CD4-positive, alpha-beta T cell (primary cell): ENCODE data around the gene ATXN1. TPM values are rescaled to one million over a fixed set of nuclear protein-coding genes. Genes with fewer than 3 reads are reported as not detected.
"Not testable (repeated sequence)": the region's sequence is repeated elsewhere in the genome, so short reads cannot be mapped to it uniquely, and the experiment has no call there.

ENCODE experiments used
- ATAC-seq: fragments of 200-7000 bp; cut with Tn5 transposase; one replicate; pipeline ENCODE4 v1.10.0; 2022; ENCODE audit warnings: mild to moderate bottlenecking; ENCODE audit not compliant: poor library complexity
- CTCF ChIA-PET: fragments of 350-600 bp; sonication (Branson Sonifier 250); formaldehyde crosslinking; loops from one replicate; lab custom pipeline; 2021; ENCODE audit warnings: antibody characterized with exemption, inconsistent platforms; lab: Charles Lee
- POLR2A ChIA-PET: fragments of 350-600 bp; sonication (Branson Sonifier 250); formaldehyde crosslinking; loops from one replicate; lab custom pipeline; 2021; ENCODE audit warnings: antibody characterized with exemption, inconsistent platforms; lab: Charles Lee
- DNase-seq, 14 experiments: peaks; one replicate each; pipeline ENCODE4 v3.0.0-alpha.2; 2013 to 2020; ENCODE audit warnings: mixed read lengths in 2 of 14
- H3K27ac ChIP-seq, 2 donors: one replicate each; pipeline versions ENCODE4 v1.5.1 to v1.7.0; 2013; ENCODE audit warnings: low read length in 2 of 2, low read depth in 1 of 2, mild to moderate bottlenecking in 1 of 2
- H3K27me3 ChIP-seq, 2 experiments: 1 replicate in 1 of 2; 2 replicates in 1 of 2; pipeline versions ENCODE4 v1.6.1 to v1.7.0; 2013; ENCODE audit warnings: low read length in 2 of 2, control low read depth in 1 of 2, mild to moderate bottlenecking in 1 of 2, moderate library complexity in 1 of 2; ENCODE audit not compliant: insufficient read depth in 2 of 2, control insufficient read depth in 1 of 2
- H3K36me3 ChIP-seq: one replicate; pipeline ENCODE4 v1.6.1; 2013; ENCODE audit warnings: low read length, control low read depth; ENCODE audit not compliant: insufficient read depth
- H3K4me1 ChIP-seq: one replicate; pipeline ENCODE4 v1.6.1; 2013; ENCODE audit warnings: low read length, control low read depth; ENCODE audit not compliant: insufficient read depth
- H3K4me3 ChIP-seq: one replicate; pipeline ENCODE4 v1.5.1; 2013; ENCODE audit warnings: mild to moderate bottlenecking, low read length, moderate library complexity
- H3K9me3 ChIP-seq, 2 experiments: 1 replicate in 1 of 2; 2 replicates in 1 of 2; pipeline versions ENCODE4 v1.6.1 to v1.7.0; 2013; ENCODE audit warnings: low read length in 2 of 2, mild to moderate bottlenecking in 2 of 2, control low read depth in 1 of 2, moderate library complexity in 1 of 2; ENCODE audit not compliant: control insufficient read depth in 1 of 2, insufficient read depth in 1 of 2
- H3K27ac Mint-ChIP-seq: one replicate; pipeline ENCODE4 v1.8.0; 2020; ENCODE audit warnings: mixed read lengths
- H3K27me3 Mint-ChIP-seq: one replicate; pipeline ENCODE4 v1.8.0; 2021; ENCODE audit warnings: mixed read lengths
- H3K36me3 Mint-ChIP-seq: one replicate; pipeline ENCODE4 v1.8.0; 2021; ENCODE audit warnings: low read depth, mixed read lengths
- H3K4me1 Mint-ChIP-seq: one replicate; pipeline ENCODE4 v1.8.0; 2021; ENCODE audit warnings: low read depth, mixed read lengths
- H3K4me3 Mint-ChIP-seq: one replicate; pipeline ENCODE4 v1.8.0; 2020; ENCODE audit warnings: mild to moderate bottlenecking, mixed read lengths
- H3K9me3 Mint-ChIP-seq: one replicate; pipeline ENCODE4 v1.8.0; 2020; ENCODE audit warnings: mixed read lengths
- CTCF ChIP-seq: fragments of 200-600 bp; IDR thresholded peaks from one replicate; pipeline ENCODE4 v1.8.0; 2022; ENCODE audit warnings: antibody characterized with exemption, mild to moderate bottlenecking
- intact Hi-C, 2 experiments: fragments of 100-400 bp; cut with DNase I in 1 of 2; cut with micrococcal nuclease in 1 of 2; formaldehyde crosslinking; loops; one replicate each; pipeline versions ENCODE4 v1.15.1 to v1.9.0; 2023 to 2025; cut with DNase I, micrococcal nuclease
- total RNA-seq, 174 experiments: library from RNA in 2 of 174; stranded (reverse) in 2 of 174; gene quantifications; one replicate each; pipeline ENCODE4 v1.2.3 and lab custom pipeline; 2021 to 2026

The ATXN1 gene
- total RNA-seq, 2 experiments from 2014 or later = 74.2 to 76.7 TPM

GRCh38 chr6:16388488-16388887, 372.8 kb downstream of the ATXN1 start:
- TF ChIP-seq CTCF = no peak
- Mint-ChIP-seq H3K27me3 (no peaks in the 10 kb centered on the region), H3K9me3 (no peaks in the 10 kb centered on the region), H3K4me1 (no peaks in the 10 kb centered on the region), H3K4me3 (no peak overlapping the region), H3K36me3 (no peaks in the 10 kb centered on the region), H3K27ac (no peak overlapping the region)
- Histone ChIP-seq H3K27me3 (no peaks in the 10 kb centered on the region), H3K27ac (no peak overlapping the region), H3K9me3 (no peaks in the 10 kb centered on the region), H3K36me3 (peaks cover 10% of the 10 kb centered on the region), H3K4me1 (no peaks in the 10 kb centered on the region), H3K4me3 (no peak overlapping the region)
- POLR2A ChIA-PET = interaction anchor here (0.7 kb wide), 1 partner anchor 361 kb away, joined by 3 read pairs; no protein-coding TSS in a partner anchor
- CTCF ChIA-PET = interaction anchor here (0.5 kb wide), 1 partner anchor 92 kb away, joined by 3 read pairs; no protein-coding TSS in a partner anchor
- ATAC-seq (no peak), DNase-seq (no peak)
- intact Hi-C loops = no loop called here

DNA sequence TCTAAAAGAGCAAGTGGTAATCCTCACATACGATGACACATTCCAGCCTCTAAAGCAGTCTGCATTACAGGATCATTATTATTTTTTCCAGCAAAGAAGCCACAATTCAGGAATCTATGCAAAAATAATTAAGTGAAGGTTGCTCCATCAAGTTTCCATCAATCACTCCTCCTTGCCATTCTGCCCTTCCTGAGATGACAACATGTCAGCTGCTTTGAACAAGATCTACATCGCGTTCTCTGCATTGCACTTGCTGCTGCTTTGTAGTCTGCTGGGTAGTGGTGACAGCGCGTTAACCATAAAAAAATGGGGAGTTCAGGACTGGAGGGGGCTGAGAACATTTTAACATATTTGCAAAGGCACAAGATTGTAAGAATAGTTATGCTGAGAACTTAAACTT, 375.2 kb downstream of the ATXN1 start:
- DNase-seq = no peak
- no peaks in the 10 kb centered on the region for H3K27me3 Mint-ChIP-seq
- no peak overlapping the region for H3K27ac Mint-ChIP-seq
- no peak for TF ChIP-seq CTCF
- intact Hi-C loops = no loop called here
- H3K4me1 Mint-ChIP-seq = no peaks in the 10 kb centered on the region
- no peaks in the 10 kb centered on the region for H3K9me3 Mint-ChIP-seq
- no peak overlapping the region for H3K4me3 ChIP-seq
- no peaks in the 10 kb centered on the region for H3K4me1 ChIP-seq
- H3K36me3 ChIP-seq = peaks cover 10% of the 10 kb centered on the region
- no peak for ATAC-seq
- no peaks in the 10 kb centered on the region for H3K27me3 ChIP-seq
- CTCF ChIA-PET = no interaction called here
- no peak overlapping the region for H3K4me3 Mint-ChIP-seq
- no peaks in the 10 kb centered on the region for H3K36me3 Mint-ChIP-seq
- no peaks in the 10 kb centered on the region for H3K9me3 ChIP-seq
- no peak overlapping the region for H3K27ac ChIP-seq
- POLR2A ChIA-PET = no interaction called here

DNA sequence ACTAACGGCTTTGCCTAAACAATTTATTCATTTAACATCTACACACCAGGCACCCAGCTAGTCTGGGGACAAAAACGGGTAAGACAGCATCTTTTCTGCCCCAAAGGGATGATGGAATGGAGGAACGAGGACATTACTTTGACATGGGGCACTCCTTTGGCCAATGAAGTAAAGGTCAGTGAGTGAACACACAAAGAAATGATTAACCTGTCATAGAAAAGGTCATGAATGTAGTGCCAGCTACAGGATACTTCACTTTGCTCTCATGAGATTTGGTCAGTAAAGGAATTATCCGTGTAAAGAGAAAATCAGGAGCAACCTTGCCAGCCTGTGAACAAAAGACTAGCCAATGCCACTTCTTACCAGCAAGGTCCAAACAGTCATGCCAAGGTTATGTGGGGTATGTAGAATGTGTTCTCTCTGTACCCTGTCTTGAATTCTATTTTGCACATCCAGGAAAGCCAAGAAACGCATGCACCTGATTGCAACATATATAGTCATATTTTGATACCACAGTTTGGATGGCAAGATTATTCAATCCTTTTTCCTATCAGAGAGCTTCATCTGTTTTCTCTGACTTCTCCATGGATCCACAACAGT, 377.6 kb downstream of the ATXN1 start:
- H3K4me3 Mint-ChIP-seq = no peak overlapping the region
- Histone ChIP-seq H3K4me1 (no peaks in the 10 kb centered on the region), H3K4me3 (no peak overlapping the region), H3K27me3 (no peaks in the 10 kb centered on the region), H3K36me3 (peaks cover 13% of the 10 kb centered on the region), H3K9me3 (no peaks in the 10 kb centered on the region), H3K27ac (no peak overlapping the region)
- H3K36me3 Mint-ChIP-seq = no peaks in the 10 kb centered on the region
- H3K4me1 Mint-ChIP-seq = no peaks in the 10 kb centered on the region
- intact Hi-C loops = no loop called here
- H3K27ac Mint-ChIP-seq = no peak overlapping the region
- H3K27me3 Mint-ChIP-seq = no peaks in the 10 kb centered on the region
- DNase-seq (no peak), ATAC-seq (no peak)
- POLR2A ChIA-PET = no interaction called here
- H3K9me3 Mint-ChIP-seq = no peaks in the 10 kb centered on the region
- no peak for TF ChIP-seq CTCF
- CTCF ChIA-PET = no interaction called here

DNA sequence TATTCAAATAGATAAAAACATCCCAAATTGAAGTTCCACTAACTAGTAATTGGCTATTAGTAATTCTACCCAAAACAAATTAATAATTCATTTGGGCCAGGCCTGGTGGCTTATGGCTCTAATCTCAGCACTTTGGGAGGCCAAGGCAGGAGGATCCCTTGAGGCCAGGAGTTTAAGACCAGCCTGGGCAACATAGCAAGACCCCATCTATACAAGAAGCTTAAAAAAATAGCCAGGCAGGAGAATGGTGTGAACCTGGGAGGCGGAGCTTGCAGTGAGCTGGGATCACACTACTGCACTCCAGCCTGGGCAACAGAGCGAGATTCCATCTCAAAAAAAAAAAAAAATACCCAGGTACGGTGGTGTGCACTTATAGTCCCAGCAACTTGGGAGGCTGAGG, 379.3 kb downstream of the ATXN1 start:
- H3K27me3 Mint-ChIP-seq, ATAC-seq: not testable (repeated sequence)

More for the DNA sequence above, 379.3 kb downstream of the ATXN1 start:
- H3K36me3 Mint-ChIP-seq, POLR2A ChIA-PET, H3K4me1 ChIP-seq, H3K4me3 Mint-ChIP-seq, H3K27me3 ChIP-seq, intact Hi-C loops, CTCF ChIA-PET, H3K9me3 Mint-ChIP-seq, H3K4me1 Mint-ChIP-seq, H3K27ac ChIP-seq, H3K9me3 ChIP-seq, H3K36me3 ChIP-seq, H3K4me3 ChIP-seq, DNase-seq, H3K27ac Mint-ChIP-seq: not testable (repeated sequence)
